Stimulated activated naive CD8-positive, alpha-beta T cell treated with anti-CD3 and anti-CD28 coated beads, Interleukin-15, Interleukin-2, amounts not matched to agents 100 ng/mL and 50 ng/mL, for 24 hours (primary cell): Measurements from ENCODE around the gene FAF2.
A peak's percentile ranks its signal among the peaks of the same experiment; 100 is the strongest.
"Not testable (repeated sequence)": the region's sequence is repeated elsewhere in the genome, so short reads cannot be mapped to it uniquely, and the experiment has no call there.

Source experiments
- H3K27ac Mint-ChIP-seq: one replicate; pipeline ENCODE4 v1.8.0; 2021; ENCODE audit warnings: mild to moderate bottlenecking, mixed read lengths
- H3K27me3 Mint-ChIP-seq: one replicate; pipeline ENCODE4 v1.8.0; 2021; ENCODE audit warnings: mixed read lengths
- H3K36me3 Mint-ChIP-seq: one replicate; pipeline ENCODE4 v1.8.0; 2021; ENCODE audit warnings: low read depth, mixed read lengths
- H3K4me1 Mint-ChIP-seq: one replicate; pipeline ENCODE4 v1.8.0; 2021; ENCODE audit warnings: low read depth, mixed read lengths
- H3K4me3 Mint-ChIP-seq: one replicate; pipeline ENCODE4 v1.8.0; 2021; ENCODE audit warnings: mild to moderate bottlenecking, mixed read lengths
- H3K9me3 Mint-ChIP-seq: one replicate; pipeline ENCODE4 v1.8.0; 2021; ENCODE audit warnings: mixed read lengths

The FAF2 gene

DNA sequence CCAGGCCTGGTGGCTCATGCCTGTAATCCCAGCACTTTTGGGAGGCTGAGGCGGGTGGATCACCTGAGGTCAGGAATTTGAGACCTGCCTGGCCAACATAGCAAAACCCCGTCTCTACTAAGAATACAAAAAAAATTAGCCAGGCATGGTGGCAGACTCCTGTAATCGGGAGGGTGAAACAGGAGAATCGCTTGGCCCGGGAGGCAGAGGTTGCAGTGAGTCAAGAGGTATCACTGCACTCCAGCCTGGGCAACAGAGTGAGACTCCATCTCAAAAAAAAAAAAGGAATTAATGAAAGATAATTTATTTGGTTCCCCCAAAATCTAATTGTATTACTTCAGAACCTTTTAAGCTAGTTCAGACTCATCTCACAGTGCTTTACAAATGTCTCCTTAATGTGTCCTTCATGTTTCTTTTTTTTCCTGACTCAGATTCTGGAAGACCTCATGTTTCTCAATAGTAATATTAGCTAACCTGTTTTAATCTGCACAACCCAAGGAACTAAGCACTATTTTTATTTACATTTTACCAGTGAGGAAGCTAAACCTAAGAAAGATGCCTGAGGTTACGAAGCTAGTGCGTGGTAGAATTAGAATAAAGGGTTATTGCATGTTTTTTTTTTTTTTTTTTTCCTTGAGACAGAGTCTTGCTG lies 15.1 kb downstream of the FAF2 start:
- no peaks in the 10 kb centered on the region for H3K27me3 Mint-ChIP-seq
- H3K9me3 Mint-ChIP-seq = no peaks in the 10 kb centered on the region
- no peak overlapping the region for H3K27ac Mint-ChIP-seq
- H3K4me1 Mint-ChIP-seq = peaks cover 12% of the 10 kb centered on the region
- H3K4me3 Mint-ChIP-seq = no peak overlapping the region
- H3K36me3 Mint-ChIP-seq = peaks cover 34% of the 10 kb centered on the region

DNA sequence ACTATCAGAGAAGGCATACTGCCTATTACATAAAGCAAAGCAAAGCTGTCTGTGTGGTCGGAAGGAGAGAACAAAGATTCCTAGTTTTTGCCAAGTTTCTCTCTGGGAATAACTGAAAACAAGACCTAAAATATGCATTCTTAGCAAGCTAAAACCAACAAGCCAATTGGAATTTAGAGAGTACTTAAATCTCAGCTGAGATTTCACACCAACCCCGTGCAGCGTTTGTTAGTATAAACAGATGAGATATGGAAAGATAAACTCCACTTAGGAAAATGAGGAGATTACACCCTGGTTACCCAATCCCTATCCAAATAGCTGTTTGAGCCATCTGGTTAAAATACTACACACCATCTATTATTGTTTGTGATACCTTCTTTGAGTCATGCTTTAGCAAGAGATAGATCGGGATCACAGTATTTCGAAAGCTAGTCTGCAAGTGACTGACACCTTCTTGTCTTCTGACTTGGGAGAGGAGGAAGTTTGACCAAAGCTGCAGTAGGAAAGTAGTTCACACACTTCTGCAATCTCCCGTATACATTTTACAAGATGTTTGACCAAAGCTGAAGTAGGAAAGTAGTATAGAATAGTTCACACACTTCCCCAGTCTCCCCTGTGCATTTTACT lies 18.2 kb downstream of the FAF2 start:
- no peaks in the 10 kb centered on the region for H3K4me1 Mint-ChIP-seq
- H3K27ac Mint-ChIP-seq = peak overlapping the region; percentile 21
- H3K4me3 Mint-ChIP-seq = no peak overlapping the region
- no peaks in the 10 kb centered on the region for H3K9me3 Mint-ChIP-seq
- H3K27me3 Mint-ChIP-seq = no peaks in the 10 kb centered on the region
- peaks cover 35% of the 10 kb centered on the region for H3K36me3 Mint-ChIP-seq

DNA sequence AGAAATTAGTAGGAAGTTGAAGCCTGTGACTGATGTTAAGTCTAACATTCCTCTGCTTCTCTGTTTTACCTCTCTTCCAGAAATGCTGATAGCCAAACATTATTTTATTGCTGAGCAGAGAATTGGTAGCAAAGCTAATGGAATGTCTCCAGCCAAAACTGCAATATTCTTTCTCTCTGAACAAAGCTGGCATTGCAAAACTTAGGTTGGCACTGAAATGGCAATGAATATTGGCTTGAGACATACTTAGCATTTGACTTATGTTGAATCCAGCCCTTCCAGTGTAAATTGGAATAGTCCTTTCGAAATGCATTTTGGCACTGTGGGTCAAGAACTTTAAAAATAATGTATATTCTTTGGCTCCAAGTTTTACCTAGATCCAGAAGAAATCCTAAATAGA lies 21.1 kb downstream of the FAF2 start:
- Mint-ChIP-seq H3K27ac (no peak overlapping the region), H3K36me3 (peaks cover 45% of the 10 kb centered on the region), H3K4me1 (no peaks in the 10 kb centered on the region), H3K27me3 (no peaks in the 10 kb centered on the region), H3K4me3 (no peak overlapping the region), H3K9me3 (no peaks in the 10 kb centered on the region)

DNA sequence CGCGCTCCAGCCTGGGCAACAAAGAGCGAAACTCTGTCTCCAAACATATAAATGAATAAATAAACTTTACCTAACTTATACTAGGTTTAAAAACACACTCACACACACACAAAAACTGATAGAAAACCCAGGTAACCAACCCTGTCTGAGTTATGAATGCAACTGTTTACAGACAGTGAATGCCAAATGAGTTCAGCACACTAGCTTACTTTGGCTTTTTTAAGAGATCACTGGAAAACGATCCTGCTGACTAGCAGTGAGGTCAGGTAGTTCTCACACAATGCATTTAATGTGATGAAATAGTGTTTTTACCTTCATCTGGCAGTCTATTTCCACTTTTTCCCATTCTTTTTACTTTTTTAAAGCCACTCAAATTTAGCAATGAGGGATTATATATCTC lies 22.4 kb downstream of the FAF2 start:
- Mint-ChIP-seq H3K27me3 (no peaks in the 10 kb centered on the region), H3K4me3 (no peak overlapping the region), H3K27ac (no peak overlapping the region), H3K4me1 (no peaks in the 10 kb centered on the region), H3K9me3 (no peaks in the 10 kb centered on the region), H3K36me3 (peaks cover 47% of the 10 kb centered on the region)

DNA sequence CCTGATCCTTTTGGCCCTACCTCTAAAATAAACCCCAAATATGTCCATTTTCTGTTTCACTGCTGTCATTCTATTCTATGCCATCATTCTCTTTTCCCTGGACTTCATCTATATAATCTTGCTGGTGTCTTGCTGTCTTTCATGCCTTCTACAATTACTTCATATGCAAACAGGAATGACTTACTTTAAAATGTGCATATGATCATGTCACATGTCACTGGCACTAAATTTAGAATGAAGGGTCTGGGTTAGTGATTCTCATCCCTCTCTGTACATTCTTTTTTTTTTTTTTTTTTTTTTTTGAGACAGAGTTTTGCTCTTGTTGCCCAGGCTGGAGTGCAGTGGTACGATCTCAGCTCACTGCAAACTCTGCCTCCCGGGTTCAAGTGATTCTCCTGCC lies 22.9 kb downstream of the FAF2 start:
- Mint-ChIP-seq H3K27me3 (no peaks in the 10 kb centered on the region), H3K36me3 (peaks cover 50% of the 10 kb centered on the region), H3K4me3 (no peak overlapping the region), H3K4me1 (no peaks in the 10 kb centered on the region), H3K27ac (no peak overlapping the region), H3K9me3 (no peaks in the 10 kb centered on the region)

DNA sequence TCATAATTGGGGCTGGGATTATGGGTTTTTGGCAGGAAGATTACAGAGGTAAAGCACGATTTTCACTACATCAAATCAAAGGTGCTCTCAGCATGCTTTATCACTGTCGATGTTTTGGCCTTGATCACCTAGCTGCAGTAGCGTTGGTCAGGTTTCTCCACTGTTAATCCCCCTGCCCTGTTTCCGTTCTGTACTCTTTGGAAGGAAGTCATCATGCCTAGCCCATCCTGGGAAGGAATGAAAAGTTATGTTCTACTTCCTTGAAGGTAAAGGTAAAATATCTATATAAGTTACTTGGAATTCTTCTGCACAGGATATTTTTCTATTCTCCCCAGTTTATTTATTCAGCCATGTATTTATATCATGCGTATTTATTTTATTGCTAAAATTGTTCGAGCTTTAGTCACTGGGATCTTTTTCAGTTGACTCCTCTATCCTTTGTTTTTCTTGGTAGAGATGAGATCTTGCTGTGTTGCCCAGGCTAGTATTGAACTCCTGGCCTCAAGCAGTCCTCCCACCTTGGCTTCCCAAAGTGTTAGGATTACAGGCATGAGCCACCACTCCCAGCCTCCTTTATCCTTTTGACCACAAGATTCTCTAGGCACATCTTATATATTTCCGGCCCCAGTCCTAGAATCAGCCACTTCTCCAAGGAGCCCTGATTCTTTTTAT lies 25.3 kb downstream of the FAF2 start:
- H3K4me3 Mint-ChIP-seq = no peak overlapping the region
- no peak overlapping the region for H3K27ac Mint-ChIP-seq
- no peaks in the 10 kb centered on the region for H3K9me3 Mint-ChIP-seq
- no peaks in the 10 kb centered on the region for H3K27me3 Mint-ChIP-seq
- no peaks in the 10 kb centered on the region for H3K4me1 Mint-ChIP-seq
- H3K36me3 Mint-ChIP-seq = peaks cover 41% of the 10 kb centered on the region

DNA sequence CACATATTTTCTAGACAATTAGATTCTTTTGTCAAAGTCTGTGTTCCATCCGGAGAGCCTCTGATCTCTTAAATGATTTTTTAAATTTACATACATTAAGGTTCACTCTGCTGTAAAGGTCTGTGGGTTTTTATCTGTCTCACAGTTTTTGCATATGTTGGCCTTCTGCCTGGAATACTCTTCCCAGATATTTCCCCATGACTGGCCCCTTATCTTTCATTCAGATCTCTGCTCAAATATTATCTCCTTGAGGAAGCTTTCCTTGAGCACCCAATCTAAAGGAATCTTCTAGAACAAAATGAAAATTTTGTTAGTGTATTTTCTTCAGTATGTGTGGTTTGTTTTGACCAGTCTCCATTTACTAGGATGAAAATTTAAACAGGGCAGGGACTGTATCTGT lies 26.3 kb downstream of the FAF2 start:
- no peaks in the 10 kb centered on the region for H3K27me3 Mint-ChIP-seq
- no peaks in the 10 kb centered on the region for H3K4me1 Mint-ChIP-seq
- H3K36me3 Mint-ChIP-seq = peaks cover 45% of the 10 kb centered on the region
- H3K4me3 Mint-ChIP-seq = no peak overlapping the region
- no peaks in the 10 kb centered on the region for H3K9me3 Mint-ChIP-seq
- H3K27ac Mint-ChIP-seq = no peak overlapping the region

DNA sequence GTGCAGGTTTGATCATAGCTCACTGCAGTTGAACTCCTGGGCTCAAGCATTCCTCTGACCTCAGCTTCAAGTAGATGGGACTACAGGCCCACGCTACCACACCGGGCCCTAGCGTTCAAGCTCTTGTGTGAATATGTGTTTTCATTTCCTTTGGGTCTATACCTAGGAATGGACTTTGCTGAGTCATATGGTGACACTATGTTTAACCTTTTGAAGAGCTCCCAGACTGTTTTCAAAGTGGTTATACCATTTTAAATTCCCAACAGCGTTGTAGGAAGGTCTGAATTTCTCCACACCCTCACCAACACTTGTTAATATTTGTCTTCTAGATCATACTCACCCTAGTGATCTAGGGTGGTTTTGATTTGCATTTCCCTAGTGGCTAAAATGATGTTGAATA lies 33.5 kb downstream of the FAF2 start:
- peaks cover 53% of the 10 kb centered on the region for H3K36me3 Mint-ChIP-seq
- H3K9me3 Mint-ChIP-seq = no peaks in the 10 kb centered on the region
- peak overlapping the region; percentile 49 for H3K27ac Mint-ChIP-seq
- H3K4me3 Mint-ChIP-seq = no peak overlapping the region
- peaks cover 18% of the 10 kb centered on the region for H3K4me1 Mint-ChIP-seq
- H3K27me3 Mint-ChIP-seq = no peaks in the 10 kb centered on the region

DNA sequence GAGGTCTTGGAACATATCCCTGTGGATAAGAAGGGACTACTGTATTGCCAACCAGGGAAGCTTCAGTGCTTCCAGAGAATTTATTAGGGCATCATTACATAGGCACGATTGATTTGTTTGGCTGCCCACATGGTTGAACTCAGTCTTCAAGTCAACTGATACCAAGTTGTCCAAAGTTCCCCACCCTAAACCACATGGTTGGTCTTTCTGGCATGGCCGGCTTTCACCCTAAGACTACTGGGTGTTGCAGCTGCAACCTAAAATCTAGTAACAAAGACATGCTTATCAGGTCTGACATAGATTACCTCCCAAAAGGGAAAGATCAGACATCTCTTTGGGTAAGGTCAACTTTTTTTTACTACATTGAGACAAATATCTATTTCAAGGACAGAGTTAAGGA lies 37.0 kb downstream of the FAF2 start:
- Mint-ChIP-seq H3K27me3 (no peaks in the 10 kb centered on the region), H3K4me1 (peaks cover 29% of the 10 kb centered on the region), H3K36me3 (peaks cover 62% of the 10 kb centered on the region), H3K27ac (no peak overlapping the region), H3K9me3 (no peaks in the 10 kb centered on the region), H3K4me3 (no peak overlapping the region)

DNA sequence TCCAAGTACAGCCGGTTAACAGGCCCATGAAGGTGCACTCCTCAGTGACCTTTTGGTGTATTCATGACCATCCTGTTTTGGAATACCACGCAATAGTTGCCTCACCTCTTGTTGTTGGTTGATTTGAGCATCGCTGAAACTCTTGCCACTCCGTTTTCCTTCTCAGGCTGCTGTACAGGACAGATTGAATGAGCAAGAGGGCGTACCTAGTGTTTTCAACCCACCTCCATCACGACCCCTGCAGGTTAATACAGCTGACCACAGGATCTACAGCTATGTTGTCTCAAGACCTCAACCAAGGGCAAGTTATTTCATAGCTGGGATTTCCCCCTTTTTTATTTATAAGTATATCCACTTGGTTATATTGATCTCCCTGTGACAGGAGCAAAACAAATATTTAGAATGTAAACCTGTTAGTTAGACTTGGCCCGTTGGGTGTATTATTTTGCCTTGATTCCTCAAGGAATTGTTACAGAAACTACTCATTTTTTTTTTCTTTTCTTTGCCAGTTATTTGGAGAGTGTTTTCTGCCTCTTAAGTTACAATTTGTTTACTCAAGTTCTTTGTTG lies 38.1 kb downstream of the FAF2 start:
- Mint-ChIP-seq H3K4me3 (no peak overlapping the region), H3K27ac (no peak overlapping the region), H3K9me3 (no peaks in the 10 kb centered on the region), H3K36me3 (peaks cover 70% of the 10 kb centered on the region), H3K4me1 (peaks cover 29% of the 10 kb centered on the region), H3K27me3 (no peaks in the 10 kb centered on the region)

DNA sequence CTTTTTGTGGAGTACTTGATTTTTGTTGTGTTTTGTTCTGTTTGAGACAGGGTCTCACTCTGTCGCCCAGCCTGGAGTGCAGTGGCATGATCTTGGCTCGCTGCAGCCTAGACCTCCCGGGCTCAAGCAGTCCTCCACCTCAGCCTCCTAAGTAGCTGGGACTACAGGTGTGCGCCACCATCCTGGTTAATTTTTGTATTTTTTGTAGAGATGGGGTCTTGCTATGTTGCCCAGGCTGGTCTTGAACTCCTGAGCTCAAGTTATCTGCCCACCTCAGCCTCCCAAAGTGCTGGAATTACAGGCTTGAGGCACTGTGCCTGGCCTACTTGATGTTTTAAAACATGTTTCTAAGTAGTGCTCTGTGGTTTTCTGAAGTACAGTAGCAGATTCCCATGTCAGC lies 39.0 kb downstream of the FAF2 start:
- not testable (repeated sequence) for H3K27me3 Mint-ChIP-seq, H3K27ac Mint-ChIP-seq, H3K4me3 Mint-ChIP-seq, H3K9me3 Mint-ChIP-seq
- peaks cover 23% of the 10 kb centered on the region for H3K4me1 Mint-ChIP-seq
- H3K36me3 Mint-ChIP-seq = peaks cover 71% of the 10 kb centered on the region

DNA sequence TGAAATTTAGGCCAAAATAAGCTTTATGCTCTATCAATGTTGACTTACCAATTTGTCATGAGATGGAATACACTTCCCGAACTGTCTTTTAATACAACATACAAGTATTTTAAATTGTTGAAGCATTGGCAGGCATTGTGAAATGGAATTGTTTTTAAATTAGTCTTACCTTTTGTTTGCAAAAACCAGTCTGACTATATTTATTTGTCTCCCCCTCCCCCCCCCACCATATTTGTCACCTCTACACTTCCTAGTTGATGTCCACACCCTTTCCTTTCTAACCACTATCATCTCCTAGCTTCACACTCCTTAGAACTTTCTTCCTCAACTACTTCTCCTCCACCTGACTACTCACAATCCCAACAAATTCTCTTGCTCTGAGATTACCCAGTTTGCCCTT lies 40.9 kb downstream of the FAF2 start:
- Mint-ChIP-seq H3K36me3 (peaks cover 66% of the 10 kb centered on the region), H3K9me3 (no peaks in the 10 kb centered on the region), H3K4me3 (no peak overlapping the region), H3K27ac (peak overlapping the region; percentile 8), H3K27me3 (no peaks in the 10 kb centered on the region), H3K4me1 (peaks cover 14% of the 10 kb centered on the region)

DNA sequence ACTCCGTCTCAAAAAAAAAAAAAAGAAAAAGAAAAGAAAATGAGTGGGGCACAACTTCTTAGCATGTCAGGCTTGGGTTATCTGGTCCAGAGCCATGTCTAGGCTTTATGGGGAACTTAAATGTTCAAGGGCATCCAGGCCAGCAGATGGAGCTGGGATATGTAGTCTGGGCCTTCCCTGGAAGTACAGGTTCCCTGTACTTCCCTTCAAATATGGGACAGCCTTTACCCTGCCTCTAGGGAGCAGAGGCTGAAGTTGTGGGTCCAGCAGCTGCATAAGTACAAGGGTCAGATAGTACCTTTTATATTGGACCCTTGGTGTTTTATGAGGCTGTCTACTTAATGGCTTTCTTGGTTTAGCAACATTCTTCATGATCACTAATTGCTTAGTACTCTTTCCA lies 42.1 kb downstream of the FAF2 start:
- peaks cover 11% of the 10 kb centered on the region for H3K4me1 Mint-ChIP-seq
- peaks cover 66% of the 10 kb centered on the region for H3K36me3 Mint-ChIP-seq
- no peaks in the 10 kb centered on the region for H3K9me3 Mint-ChIP-seq

DNA sequence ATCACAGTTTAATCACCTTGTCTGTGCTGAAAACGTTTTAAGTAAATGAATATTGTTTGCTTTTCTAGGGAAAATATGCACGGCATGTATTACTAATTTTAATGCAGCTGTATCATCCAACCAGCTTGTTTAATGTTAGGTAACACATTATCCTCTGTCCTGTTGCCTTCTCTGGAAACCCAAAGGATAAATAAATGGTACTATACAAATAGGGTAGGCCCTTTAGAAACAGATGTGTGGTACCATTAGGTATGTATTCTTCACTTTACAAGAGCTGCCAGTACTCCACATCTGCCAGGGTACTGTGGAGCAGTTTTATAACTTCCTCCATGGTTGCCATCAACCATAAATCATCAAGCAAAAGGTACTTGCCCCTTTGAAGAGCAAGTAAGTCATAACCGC lies 42.9 kb downstream of the FAF2 start:
- H3K9me3 Mint-ChIP-seq = no peaks in the 10 kb centered on the region
- H3K27me3 Mint-ChIP-seq = no peaks in the 10 kb centered on the region
- H3K4me3 Mint-ChIP-seq = no peak overlapping the region
- H3K27ac Mint-ChIP-seq = no peak overlapping the region
- peaks cover 62% of the 10 kb centered on the region for H3K36me3 Mint-ChIP-seq
- H3K4me1 Mint-ChIP-seq = peaks cover 11% of the 10 kb centered on the region

More for the DNA sequence above, 42.1 kb downstream of the FAF2 start:
- H3K4me3 Mint-ChIP-seq = no peak overlapping the region
- no peak overlapping the region for H3K27ac Mint-ChIP-seq
- H3K27me3 Mint-ChIP-seq = no peaks in the 10 kb centered on the region

DNA sequence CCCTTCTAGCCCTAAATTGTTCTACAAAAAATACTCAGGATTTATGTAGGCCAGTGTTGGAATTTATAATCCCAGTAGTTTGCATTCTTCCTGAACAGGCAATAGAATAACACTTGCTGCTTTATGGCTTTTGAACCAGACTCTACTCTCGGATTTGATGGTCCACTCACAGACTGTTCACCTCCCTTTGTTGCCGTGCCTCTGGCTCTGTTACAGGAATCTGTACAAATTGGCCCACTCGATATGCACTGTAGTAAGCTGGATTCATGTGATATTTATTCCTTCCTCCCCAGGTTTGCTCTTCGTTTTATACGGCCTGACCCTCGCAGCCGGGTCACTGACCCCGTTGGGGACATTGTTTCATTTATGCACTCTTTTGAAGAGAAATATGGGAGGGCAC lies 43.7 kb downstream of the FAF2 start:
- no peaks in the 10 kb centered on the region for H3K9me3 Mint-ChIP-seq
- peaks cover 11% of the 10 kb centered on the region for H3K4me1 Mint-ChIP-seq
- H3K4me3 Mint-ChIP-seq = no peak overlapping the region
- H3K36me3 Mint-ChIP-seq = peaks cover 54% of the 10 kb centered on the region
- H3K27me3 Mint-ChIP-seq = no peaks in the 10 kb centered on the region
- no peak overlapping the region for H3K27ac Mint-ChIP-seq
